Measurements from ENCODE around the gene OR2V2. TPM values are rescaled to one million over a fixed set of nuclear protein-coding genes. Genes with fewer than 3 reads are reported as not detected.

The OR2V2 gene
- total RNA-seq, 1 donor from 2014 or later, result not detected

DNA sequence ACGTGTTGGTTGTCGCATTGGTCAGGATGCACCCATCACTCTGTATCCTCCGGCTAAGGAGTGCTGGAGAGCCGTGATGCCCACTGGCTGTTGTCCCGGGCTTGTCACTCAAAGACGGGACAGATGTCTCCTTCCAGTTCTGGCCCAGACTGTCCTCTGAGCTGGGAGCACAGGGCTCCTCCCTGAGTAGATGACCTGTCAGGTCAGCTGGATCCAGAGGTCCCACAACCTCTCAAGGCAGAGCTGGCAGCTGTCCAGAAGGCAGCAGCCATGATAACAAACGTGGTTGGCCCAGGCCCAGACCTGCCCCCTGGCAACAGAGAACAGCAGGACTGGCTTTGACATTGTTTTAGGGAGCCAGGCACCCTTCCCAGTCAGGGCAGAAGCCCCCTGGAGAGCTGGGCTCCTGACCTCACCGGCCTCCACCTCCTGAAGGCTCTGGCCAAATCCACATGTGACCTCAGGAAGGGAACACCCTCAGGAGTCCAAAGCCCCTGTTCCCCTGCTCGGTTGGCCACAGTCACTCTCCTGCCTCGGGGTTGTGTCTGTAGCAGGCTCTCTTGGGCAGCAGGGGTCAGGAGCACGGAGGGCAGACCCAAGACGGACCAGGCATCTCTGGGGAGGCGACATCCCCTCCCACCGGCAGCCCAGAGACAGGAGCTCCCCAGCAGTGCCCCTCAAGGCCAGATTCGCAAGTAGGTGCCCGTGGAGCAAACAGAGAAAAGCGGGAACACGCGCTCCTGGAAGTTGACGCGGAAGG, 47.3 kb downstream of the OR2V2 start:
- intact Hi-C loops (cut with micrococcal nuclease), result no loop called here
- Mint-ChIP-seq H3K9me3 (no peaks in the 10 kb centered on the region), H3K4me1 (peaks cover 35% of the 10 kb centered on the region), H3K27ac (peak overlapping the region; percentile 35), H3K36me3 (ENCODE audit: low read depth) (peaks cover 16% of the 10 kb centered on the region), H3K27me3 (peaks cover 3% of the 10 kb centered on the region), H3K4me3 (no peak overlapping the region)
- ATAC-seq (ENCODE audit: low read depth), result no peak
- TF ChIP-seq, protein P1, sequence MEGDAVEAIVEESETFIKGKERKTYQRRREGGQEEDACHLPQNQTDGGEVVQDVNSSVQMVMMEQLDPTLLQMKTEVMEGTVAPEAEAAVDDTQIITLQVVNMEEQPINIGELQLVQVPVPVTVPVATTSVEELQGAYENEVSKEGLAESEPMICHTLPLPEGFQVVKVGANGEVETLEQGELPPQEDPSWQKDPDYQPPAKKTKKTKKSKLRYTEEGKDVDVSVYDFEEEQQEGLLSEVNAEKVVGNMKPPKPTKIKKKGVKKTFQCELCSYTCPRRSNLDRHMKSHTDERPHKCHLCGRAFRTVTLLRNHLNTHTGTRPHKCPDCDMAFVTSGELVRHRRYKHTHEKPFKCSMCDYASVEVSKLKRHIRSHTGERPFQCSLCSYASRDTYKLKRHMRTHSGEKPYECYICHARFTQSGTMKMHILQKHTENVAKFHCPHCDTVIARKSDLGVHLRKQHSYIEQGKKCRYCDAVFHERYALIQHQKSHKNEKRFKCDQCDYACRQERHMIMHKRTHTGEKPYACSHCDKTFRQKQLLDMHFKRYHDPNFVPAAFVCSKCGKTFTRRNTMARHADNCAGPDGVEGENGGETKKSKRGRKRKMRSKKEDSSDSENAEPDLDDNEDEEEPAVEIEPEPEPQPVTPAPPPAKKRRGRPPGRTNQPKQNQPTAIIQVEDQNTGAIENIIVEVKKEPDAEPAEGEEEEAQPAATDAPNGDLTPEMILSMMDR (IDR thresholded peaks at IDR 0.05), result no peak
- ChIA-PET CTCF (interaction anchor here (1.5 kb wide), 1 partner anchor 11 kb away, joined by 3 read pairs; no protein-coding TSS in a partner anchor), POLR2A (interaction anchor here (1.2 to 12.0 kb wide), 2 partner anchors 9 to 28 kb away, joined by 4 to 317 read pairs; partner anchors contain the start of genes TRIM41 and TRIM7)
- no peak for DNase-seq

DNA sequence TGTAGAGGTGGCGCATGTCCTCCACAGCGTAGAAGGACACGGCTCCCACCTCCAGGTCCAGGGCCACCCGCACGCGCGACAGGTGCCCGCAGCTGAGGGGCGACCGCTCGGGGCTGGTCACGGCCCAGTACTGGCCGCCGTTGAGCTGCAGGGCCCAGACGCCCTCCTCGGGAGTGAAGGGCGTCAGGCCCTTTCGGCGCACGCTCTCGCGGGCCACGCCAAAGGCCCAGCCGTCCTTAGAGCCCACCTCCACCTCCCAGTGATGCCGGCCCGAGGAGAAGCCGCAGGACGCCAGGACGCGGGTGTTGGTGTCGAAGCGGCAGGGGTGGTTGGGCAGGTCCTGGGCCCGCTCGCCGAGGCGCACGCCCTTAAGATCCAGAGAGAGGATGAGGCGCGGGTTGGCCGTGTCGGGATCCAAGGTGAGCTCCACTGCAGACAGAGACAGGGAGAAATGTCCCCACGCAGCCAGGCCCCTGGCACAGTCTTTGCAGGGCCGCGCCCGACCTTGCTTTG, 47.9 kb downstream of the OR2V2 start:
- H3K4me1 Mint-ChIP-seq, result peaks cover 41% of the 10 kb centered on the region
- no peaks in the 10 kb centered on the region for H3K9me3 Mint-ChIP-seq
- ChIA-PET POLR2A (no interaction called here), CTCF (no interaction called here)
- H3K27ac Mint-ChIP-seq, result no peak overlapping the region
- H3K36me3 Mint-ChIP-seq (ENCODE audit: low read depth), result peaks cover 14% of the 10 kb centered on the region
- intact Hi-C loops (cut with micrococcal nuclease), result no loop called here
- H3K27me3 Mint-ChIP-seq, result peaks cover 3% of the 10 kb centered on the region
- DNase-seq, result no peak
- no peak overlapping the region for H3K4me3 Mint-ChIP-seq
- ATAC-seq (ENCODE audit: low read depth), result no peak
- TF ChIP-seq, protein P1 (IDR thresholded peaks at IDR 0.05), result no peak

DNA sequence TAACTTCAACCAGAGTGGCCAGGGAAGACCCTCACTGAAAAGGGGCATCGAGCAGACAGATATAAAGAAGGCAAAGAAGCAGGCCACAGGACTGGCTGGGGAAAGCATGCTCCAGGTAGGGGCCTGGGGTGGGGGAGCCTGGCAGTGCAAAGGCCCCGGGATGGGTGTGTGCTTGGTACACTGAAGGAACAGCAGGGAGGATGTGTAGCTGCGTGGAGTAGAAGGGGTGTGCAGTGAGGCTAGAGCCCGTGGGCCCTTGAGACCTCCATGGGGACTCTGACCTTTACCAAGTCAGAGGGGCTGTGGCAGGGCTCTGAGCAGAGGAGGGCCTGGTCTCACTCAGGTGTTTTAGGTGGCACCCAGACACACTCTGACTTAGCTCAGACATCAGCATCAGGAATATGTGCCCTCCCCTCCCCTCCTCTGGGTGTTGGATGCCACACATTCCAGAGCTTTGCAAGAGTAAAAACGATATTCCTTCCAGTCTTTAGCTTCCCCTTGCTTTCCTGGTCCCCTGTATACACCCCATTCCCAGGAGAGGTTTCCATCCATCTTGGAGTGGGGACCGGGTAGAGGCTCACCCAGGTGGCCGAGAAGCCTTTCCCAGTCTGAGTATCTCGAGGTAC, 50.1 kb downstream of the OR2V2 start:
- H3K27ac Mint-ChIP-seq, result no peak overlapping the region
- intact Hi-C loops (cut with micrococcal nuclease), result no loop called here
- peaks cover 35% of the 10 kb centered on the region for H3K4me1 Mint-ChIP-seq
- POLR2A ChIA-PET, result interaction anchor here (1.6 to 12.3 kb wide), 3 partner anchors 8 to 25 kb away, joined by 8 to 317 read pairs (median 21); partner anchors contain the start of gene TRIM41
- DNase-seq, result no peak
- no peak overlapping the region for H3K4me3 Mint-ChIP-seq
- no peaks in the 10 kb centered on the region for H3K9me3 Mint-ChIP-seq
- no peaks in the 10 kb centered on the region for H3K27me3 Mint-ChIP-seq
- TF ChIP-seq, protein P1 (IDR thresholded peaks at IDR 0.05), result no peak
- no peak for ATAC-seq (ENCODE audit: low read depth)
- no peaks in the 10 kb centered on the region for H3K36me3 Mint-ChIP-seq (ENCODE audit: low read depth)
- CTCF ChIA-PET, result interaction anchor here (0.7 to 1.4 kb wide), 2 partner anchors 8 to 9 kb away, joined by 3 to 5 read pairs; no protein-coding TSS in a partner anchor

DNA sequence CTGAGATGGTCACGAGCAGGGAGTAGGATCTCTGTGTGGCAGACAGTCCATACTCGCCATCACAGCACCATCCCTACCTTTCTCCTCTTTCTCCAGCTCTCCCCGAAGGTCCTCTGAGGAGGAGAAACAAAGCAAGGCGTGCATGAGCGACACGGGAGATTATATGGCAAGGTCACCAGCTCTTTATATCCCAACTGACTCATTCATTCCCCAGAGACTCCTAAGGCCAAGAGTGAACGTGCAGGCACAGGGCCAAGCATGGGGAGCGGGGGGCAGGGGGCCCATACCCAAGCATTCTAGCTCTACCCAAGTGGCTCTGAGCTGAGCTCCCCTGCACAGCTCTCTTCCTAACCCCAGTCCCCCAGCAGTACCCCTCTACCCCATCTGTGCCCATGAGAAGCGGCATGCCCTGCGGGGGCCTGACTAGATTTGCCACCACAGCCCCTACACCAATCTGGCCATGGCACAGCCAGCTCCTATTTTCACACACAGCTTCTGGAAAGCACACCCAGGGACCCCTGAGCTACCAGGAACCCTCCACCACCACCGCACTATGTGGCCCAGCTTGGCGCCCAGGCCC, 50.8 kb downstream of the OR2V2 start:
- H3K27ac Mint-ChIP-seq, result no peak overlapping the region
- no peaks in the 10 kb centered on the region for H3K36me3 Mint-ChIP-seq (ENCODE audit: low read depth)
- TF ChIP-seq, protein P1 (IDR thresholded peaks at IDR 0.05), result no peak
- no peaks in the 10 kb centered on the region for H3K27me3 Mint-ChIP-seq
- intact Hi-C loops (cut with micrococcal nuclease), result no loop called here
- DNase-seq, result no peak
- ATAC-seq (ENCODE audit: low read depth), result no peak
- H3K4me1 Mint-ChIP-seq, result peaks cover 30% of the 10 kb centered on the region
- ChIA-PET POLR2A (interaction anchor here (0.8 to 12.3 kb wide), 5 partner anchors 9 to 46 kb away, joined by 3 to 317 read pairs (median 3); partner anchors contain the start of genes RACK1 and TRIM41), CTCF (interaction anchor here (0.7 to 1.4 kb wide), 2 partner anchors 9 to 10 kb away, joined by 3 to 5 read pairs; no protein-coding TSS in a partner anchor)
- H3K9me3 Mint-ChIP-seq, result no peaks in the 10 kb centered on the region
- no peak overlapping the region for H3K4me3 Mint-ChIP-seq
